ENCODE measurements around the gene ANKRD65.

ANKRD65 gene

DNA sequence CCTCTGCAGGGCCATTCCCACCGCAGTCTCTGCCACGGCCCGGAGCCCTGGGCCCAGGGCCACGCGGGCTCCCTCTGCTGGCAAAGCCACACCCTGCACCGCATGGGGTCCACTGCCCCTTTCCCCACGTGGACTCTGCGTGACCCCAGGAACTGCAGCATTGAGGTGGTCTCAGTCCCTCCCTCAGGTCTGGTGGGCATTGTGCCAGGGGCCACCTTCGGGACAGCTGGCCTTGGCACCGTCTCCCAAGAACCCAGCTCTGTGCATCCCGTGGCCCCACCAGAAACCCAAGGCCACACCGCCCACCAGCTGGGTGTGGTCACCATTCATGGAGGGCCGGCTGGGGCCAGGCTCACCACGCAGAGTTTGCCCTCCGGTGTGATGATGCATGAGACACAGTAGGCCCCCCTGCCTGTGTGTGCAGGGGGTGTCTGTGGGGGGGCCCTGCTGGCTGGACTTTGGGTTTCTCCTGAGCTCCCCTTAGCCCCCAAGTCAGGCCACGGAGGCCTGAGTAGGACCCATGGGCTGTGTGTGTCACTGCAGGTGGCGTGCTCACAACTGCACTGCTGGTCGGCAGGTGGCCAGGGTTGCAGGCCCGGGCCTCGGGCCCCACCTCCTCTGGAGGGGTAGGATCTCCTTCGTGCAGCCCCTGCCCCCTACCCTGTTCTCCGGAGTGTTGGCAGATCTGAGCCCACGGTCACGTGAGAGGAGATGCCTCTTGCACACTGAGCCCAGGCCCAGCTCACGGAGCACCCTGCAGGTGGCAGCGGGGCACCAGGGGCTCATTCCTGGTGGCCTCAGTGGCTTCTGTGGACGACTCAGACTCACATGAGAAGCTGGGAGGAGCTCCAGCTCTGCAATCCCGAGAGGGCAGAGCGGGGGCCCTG lies 20.2 kb upstream of the ANKRD65 start:
- FAIRE-seq, result no peak

DNA sequence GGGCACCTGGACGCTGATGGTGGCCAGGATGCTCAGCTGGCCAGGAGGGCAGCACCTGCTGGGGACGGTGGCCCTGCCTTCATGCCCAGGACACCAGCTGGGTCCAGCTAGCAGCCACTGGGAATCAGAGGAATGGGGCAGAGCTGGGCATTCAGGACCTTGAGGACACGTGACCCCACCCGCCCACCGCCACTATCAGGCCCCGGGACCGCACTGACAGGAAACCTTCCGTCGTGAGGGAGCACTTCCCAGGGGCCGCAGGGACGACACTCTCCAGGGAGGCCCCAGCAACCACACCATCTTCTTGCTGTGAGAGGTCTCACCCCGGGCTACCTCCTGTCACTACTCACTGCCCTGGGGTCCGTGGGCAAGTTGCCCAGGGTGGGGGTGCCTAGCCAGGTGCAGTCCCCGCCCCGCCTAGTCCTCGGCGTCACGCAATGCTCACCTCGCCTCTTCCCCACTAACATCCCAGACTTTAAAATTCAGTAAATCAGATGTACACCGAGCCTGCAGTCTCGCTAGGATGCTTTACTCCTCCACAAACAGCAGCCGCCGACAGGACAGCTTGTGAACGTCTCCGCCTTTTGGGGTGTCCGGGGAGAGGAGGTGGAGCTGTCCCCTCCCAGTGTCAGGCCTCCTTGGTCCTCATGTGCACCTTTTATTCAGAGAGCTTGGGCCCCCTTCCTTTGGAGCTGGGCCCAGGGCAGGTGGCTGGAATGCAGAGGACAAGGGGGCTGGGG lies 19.4 kb upstream of the ANKRD65 start:
- FAIRE-seq, result no peak

DNA sequence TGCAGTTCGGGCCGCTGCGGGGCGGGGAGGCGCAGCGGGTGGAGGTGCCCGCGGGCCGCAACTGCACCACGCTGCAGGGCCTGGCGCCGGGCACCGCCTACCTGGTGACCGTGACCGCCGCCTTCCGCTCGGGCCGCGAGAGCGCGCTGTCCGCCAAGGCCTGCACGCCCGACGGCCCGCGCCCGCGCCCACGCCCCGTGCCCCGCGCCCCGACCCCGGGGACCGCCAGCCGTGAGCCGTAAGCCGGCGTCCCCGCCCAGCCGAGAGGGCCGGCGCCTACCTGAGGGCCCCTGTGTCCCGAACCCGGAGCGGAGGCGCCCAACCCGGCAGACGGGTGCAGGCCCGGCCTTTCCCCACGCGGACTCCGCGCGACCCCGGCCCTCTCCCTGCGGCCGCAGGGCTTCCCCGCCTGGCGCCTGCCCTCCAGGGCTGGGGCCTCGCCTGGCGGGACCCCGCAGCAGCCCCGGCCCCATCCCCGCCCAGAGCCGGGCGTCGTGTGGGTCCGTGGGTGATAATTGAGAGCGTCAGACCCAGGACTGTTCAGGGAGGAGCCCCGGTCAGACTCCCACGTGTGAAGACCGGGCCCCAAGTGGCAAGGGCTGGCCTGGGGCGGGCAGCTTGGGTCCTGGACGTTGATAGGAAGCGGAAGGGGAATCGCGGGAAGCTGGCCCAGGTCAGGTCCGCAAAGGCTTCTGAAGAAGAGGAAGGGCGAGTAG lies 18.6 kb upstream of the ANKRD65 start:
- FAIRE-seq, result no peak

GRCh38 chr1:1438531-1439381 lies 17.7 kb upstream of the ANKRD65 start:
- no peak for FAIRE-seq

DNA sequence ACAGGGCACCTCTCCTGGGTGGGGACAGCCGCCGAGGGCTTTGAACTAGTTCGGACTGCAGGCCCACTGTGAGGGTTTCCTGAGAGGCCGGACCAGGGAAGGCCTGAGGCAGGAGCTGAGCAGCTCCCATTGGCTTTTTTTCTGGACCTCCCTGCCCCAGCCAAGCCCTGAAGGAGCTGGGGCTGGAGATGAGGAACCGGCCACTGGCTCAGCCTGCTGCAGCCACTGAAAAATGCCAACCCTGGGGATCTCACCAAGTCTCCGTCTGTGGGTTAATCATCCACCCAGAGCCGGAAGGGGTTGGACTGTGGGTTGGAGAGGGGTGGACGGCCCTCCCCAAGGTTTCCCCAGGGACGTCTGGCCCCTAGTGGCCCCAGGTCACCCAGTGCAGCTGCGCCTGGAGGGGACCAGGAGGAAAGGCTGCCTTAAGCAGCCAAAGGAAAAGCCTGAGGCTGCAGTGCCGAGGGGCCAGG lies 16.9 kb upstream of the ANKRD65 start:
- FAIRE-seq, result no peak

- no peak for FAIRE-seq
Observed at GRCh38 chr1:1437033-1437903, 16.2 kb upstream of the ANKRD65 start.

- FAIRE-seq, result no peak
Observed at GRCh38 chr1:1436630-1437032, 15.6 kb upstream of the ANKRD65 start.

DNA sequence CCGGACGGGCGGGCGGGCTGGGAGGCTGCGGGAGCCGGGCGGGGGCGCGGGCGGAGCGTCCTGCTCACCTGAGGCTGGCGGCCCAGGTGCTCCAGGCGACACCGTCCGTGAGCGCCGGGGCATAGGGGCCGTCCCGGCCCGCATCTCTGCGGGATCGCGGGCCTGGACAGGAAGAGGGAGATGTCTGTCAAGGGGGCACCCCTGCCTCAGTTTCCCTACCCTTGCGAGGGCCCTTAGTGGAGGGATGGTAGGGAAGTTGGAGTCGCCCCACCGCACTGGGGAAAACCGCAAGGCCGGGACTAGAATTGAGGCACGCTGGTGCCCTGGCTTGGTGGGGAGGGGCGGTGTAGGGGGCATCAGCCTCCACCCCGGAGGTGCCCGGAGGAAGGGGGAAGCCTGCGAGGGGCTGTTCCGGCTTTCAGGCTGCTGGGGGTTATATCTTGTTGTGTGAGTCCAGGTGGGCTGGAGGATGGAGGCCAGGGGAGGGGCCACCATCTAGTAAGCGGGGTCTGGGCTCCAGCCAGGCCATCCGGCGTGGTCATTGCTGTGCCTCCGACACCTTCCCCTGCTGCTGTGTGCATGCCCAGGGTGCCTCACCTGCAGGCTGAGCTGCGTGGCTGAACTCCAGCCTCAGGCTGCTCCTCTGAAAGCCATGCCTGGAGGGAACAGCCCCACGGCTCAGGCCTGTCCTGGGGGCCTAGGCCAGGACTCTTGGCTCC lies 15.0 kb upstream of the ANKRD65 start:
- FAIRE-seq, result no peak

GRCh38 chr1:1435106-1435903 lies 14.2 kb upstream of the ANKRD65 start, which contains the start of gene VWA1:
Gene VWA1 (plus strand): TSS chr1:1435690. CDS start chr1:1435749, 59 bp downstream.
- FAIRE-seq, result no peak

DNA sequence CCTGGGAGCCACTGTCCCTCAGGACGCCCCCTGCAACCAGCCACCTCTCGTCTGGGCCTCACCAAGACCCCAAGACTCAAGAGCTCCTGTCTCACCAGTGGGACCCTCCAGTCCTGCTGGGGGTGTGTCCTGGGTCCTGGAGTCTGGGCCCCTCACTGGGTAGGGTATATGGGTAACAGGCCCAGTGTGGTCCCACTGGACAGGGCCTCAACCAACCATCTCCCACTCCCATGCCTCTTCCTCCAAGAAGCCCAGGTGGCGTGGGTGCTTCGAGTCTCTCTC lies 13.7 kb upstream of the ANKRD65 start:
- no peak for FAIRE-seq

DNA sequence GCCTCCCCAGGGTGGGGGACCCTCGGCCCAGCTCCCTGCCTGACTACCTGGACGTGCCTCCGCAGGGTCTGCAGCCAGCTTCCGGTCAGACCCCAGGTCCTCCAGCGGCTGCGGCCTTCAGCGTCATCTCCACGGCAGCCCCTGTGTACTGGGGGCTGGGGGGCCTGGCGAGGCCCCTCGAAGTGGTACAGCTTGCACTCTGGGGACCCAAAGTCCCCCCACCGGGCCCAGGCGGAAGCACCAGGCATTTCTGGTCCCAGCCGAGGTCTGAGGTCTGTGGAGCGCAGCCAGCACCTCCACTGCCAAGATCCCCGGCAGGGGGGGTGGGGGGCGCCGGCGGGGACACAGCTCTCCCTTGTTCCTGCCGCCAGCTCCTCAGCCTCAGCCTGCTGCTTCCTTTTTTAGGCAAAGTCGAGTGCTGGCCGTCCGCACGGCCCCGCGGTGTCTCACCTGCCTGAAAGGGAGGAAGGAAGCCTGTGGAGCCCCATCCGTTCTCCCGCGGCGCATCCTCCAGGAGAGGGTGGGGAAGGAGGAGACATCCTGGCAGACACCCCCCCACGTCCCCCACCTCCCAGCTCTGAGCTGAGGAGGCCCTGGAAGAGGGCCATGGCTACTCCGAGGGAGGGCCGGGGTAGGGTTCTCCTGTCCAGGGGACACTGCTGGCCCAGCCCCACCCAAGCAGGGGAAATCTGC lies 13.2 kb upstream of the ANKRD65 start:
- FAIRE-seq, result no peak

DNA sequence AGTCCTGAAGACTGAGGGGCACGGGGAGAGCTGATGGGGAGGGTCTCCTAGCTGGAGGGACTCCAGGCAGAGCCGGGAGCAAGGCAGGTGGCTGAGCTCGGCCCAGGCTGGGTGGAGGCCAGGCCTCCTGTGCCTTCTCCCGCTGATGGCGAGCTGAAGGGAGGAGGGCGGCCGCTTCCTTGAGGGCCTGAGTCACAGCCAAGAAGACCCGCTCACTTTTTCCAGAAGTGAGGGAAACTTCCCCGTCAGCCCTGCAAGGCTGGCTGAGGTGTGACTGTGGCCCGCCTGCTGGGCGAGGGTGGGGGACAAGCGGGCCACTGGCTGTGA lies 12.7 kb upstream of the ANKRD65 start:
- no peak for FAIRE-seq

DNA sequence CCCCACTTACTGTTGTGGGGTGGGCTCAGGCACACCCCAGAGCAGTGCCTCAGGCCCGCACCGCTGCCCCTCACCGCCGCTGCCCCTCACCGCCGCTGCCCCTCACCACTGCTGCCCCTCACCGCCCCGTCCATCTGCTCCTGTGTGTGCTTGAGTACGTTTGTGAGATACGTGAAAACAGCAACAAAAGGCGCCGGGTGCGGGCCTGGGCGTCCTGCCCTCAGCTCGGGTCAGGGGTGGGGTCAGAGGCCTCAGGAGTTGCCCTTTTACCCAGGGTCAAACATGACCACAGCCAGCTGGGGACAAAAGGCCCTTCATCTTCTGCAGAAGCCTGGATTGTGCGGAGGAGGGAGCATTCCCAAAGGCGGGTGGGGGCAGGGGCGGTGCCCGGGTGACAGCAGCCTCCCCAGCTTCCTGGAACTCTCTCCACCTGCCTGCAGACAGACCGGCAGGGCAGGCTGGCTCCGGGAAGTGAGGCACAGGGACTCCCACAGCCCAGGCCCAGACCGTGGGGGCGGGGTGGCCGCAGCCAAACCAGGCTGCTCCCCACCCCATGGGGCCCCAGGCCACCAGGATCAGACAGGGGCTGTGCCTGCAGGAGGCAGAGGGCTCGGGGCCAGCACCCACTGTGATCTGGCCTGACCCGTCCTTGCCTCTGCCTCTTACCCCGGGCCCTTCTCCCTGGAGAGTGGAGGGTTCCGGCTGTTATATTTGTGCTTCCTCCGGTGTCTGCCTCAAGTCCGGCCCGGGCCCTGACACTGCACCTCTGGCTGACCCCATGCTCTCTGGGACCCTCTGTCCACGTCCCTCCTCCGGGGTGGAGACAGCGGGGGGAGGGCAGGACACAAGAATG lies 12.1 kb upstream of the ANKRD65 start:
- FAIRE-seq, result no peak

DNA sequence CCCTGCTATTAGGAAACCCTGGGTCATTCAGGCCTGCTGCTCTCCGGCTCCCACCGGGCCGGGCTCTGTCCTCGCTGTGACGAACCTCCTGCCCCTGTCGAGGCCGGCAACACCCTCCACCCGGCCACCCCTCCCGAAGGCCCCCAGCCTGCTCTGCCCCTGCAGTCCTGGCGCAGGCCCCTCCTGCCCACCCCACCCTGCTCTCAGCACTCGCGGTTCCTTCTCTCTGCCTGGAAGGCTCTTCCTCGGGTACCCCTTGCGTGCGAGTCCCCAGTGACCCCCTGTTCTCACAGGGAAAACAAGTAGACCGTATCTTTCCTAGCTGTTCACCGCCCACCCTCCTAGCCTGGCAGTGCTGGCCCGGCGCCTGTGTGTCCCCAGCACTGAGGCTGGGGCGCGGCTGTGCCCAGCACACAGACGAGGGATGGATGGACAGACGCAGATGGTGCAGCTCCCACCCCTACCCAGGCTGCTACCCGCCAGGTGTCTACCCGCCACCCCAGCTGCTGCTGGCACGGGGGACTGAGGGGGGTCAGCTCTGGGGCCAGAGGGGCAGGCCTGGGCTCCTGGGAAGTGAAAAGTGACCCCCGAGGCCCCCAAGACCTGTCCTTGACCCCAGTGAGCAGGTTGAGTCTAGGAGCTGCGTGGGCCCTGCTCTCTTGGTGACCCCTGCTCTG lies 11.3 kb upstream of the ANKRD65 start:
- no peak for FAIRE-seq

- no peak for FAIRE-seq
Observed at GRCh38 chr1:1431845-1432273, 10.8 kb upstream of the ANKRD65 start.

GRCh38 chr1:1430992-1431844 lies 10.1 kb upstream of the ANKRD65 start:
- no peak for FAIRE-seq

Measured in colon (tissue), 2 donors.